ENCODE data around the gene NEU3.
"Not testable (repeated sequence)": the region's sequence is repeated elsewhere in the genome, so short reads cannot be mapped to it uniquely, and the experiment has no call there.

The NEU3 gene

GRCh38 chr11:74984730-74985129 is 4.0 kb upstream of the NEU3 start:
- DNase-seq, result no peak

GRCh38 chr11:74989260-74989638 is 516 bp downstream of the NEU3 start:
- no peak for DNase-seq

GRCh38 chr11:74990150-74990549 is 1.4 kb downstream of the NEU3 start:
- not testable (repeated sequence) for DNase-seq

- no peak for DNase-seq
Observed at GRCh38 chr11:74990941-74991340, 2.2 kb downstream of the NEU3 start.

GRCh38 chr11:74992852-74993251 is 4.1 kb downstream of the NEU3 start:
- no peak for DNase-seq

GRCh38 chr11:75000975-75001354 is 12.2 kb downstream of the NEU3 start:
- DNase-seq, result no peak

- no peak for DNase-seq
Observed at GRCh38 chr11:75001686-75002085, 13.0 kb downstream of the NEU3 start.

- no peak for DNase-seq
Observed at GRCh38 chr11:75002516-75002915, 13.8 kb downstream of the NEU3 start.

- DNase-seq, result no peak
Observed at GRCh38 chr11:75004215-75004614, 15.5 kb downstream of the NEU3 start.

- no peak for DNase-seq
Observed at GRCh38 chr11:75011357-75011756, 22.6 kb downstream of the NEU3 start.

- DNase-seq, result no peak
Observed at GRCh38 chr11:75011872-75012271, 23.1 kb downstream of the NEU3 start.

GRCh38 chr11:75013051-75013450 is 24.3 kb downstream of the NEU3 start:
- no peak for DNase-seq

- DNase-seq, result no peak
Observed at GRCh38 chr11:75014129-75014528, 25.4 kb downstream of the NEU3 start.

GRCh38 chr11:75019200-75019599 is 30.5 kb downstream of the NEU3 start:
- not testable (repeated sequence) for DNase-seq

- not testable (repeated sequence) for DNase-seq
Observed at GRCh38 chr11:75020328-75020727, 31.6 kb downstream of the NEU3 start.

GRCh38 chr11:75022296-75022695 is 33.6 kb downstream of the NEU3 start:
- DNase-seq, result no peak

- DNase-seq, result peak; percentile 66
Observed at GRCh38 chr11:75022759-75023396, 34.1 kb downstream of the NEU3 start.

- DNase-seq, result no peak
Observed at GRCh38 chr11:75023446-75024067, 34.8 kb downstream of the NEU3 start.

- no peak for DNase-seq
Observed at GRCh38 chr11:75024068-75024449, 35.3 kb downstream of the NEU3 start.

- DNase-seq, result no peak
Observed at GRCh38 chr11:75024764-75025211, 36.1 kb downstream of the NEU3 start.

- DNase-seq, result no peak
Observed at GRCh38 chr11:75025561-75025960, 36.8 kb downstream of the NEU3 start.

GRCh38 chr11:75028321-75028720 is 39.6 kb downstream of the NEU3 start:
- DNase-seq, result no peak

- no peak for DNase-seq
Observed at GRCh38 chr11:75028724-75029123, 40.0 kb downstream of the NEU3 start.

- DNase-seq, result no peak
Observed at GRCh38 chr11:75029836-75030631, 41.3 kb downstream of the NEU3 start.
